Fibroblast of the aortic adventitia (primary cell): ENCODE measurements around the gene PDYN. TPM values are rescaled to one million over a fixed set of nuclear protein-coding genes. Genes with fewer than 3 reads are reported as not detected.

Experiments used
- DNase-seq: peaks from one replicate; pipeline ENCODE4 v3.0.0-alpha.2; 2010; ENCODE audit warnings: low read depth
- H3K4me3 ChIP-seq: 2 replicates; pipeline ENCODE4 v1.5.1; 2011; ENCODE audit warnings: low read depth, mild to moderate bottlenecking, control low read depth, low read length, moderate library complexity
- total RNA-seq: library from RNA; depleted of rRNA; stranded (reverse); fragments of >200 nt; gene quantifications from 2 replicates; pipeline ENCODE4 v1.2.3, GENCODE V29; 2012; ENCODE audit warnings: low replicate concordance
- TF ChIP-seq, protein P1 (sequence below): IDR thresholded peaks from 2 replicates; pipeline ENCODE4 v1.5.1; 2011; ENCODE audit warnings: mild to moderate bottlenecking, low read length, control low read depth, inconsistent platforms; ENCODE audit not compliant: insufficient read depth

The PDYN gene
- total RNA-seq, 1 donor, result not detected

DNA sequence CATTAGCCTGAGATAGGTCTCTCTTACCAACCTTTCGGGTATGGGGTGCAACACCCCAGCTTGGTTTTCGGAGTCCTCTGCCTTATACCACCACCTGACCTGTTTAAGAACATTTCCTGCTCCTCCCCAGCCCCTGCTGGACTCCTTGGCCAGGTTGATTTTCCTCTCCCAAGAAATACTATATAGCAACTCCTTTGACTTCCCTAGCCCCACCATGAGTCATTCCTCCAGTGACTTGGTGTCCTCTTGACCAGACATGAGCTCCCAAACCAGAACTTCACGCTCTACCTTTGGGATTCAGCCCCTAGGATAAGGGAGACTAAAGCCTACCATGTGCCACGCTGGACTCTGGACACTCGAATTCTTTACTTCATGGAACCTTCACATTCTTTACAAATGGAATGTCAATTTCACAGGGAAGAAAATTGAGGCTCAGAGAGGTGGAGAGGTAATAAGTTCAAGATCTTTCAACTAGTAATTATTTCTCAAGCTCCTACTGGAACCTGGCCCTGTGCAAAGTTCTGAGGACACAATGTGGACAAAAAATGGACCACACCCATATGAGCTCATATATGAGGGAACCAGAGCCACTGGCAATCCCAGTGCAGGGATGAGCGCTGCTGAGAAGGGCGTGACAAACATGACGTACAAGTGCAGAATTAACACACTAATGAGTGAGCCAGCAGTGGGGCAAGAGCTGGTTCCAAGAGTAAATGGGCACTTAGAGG, 50.4 kb downstream of the PDYN start:
- TF ChIP-seq, protein P1, sequence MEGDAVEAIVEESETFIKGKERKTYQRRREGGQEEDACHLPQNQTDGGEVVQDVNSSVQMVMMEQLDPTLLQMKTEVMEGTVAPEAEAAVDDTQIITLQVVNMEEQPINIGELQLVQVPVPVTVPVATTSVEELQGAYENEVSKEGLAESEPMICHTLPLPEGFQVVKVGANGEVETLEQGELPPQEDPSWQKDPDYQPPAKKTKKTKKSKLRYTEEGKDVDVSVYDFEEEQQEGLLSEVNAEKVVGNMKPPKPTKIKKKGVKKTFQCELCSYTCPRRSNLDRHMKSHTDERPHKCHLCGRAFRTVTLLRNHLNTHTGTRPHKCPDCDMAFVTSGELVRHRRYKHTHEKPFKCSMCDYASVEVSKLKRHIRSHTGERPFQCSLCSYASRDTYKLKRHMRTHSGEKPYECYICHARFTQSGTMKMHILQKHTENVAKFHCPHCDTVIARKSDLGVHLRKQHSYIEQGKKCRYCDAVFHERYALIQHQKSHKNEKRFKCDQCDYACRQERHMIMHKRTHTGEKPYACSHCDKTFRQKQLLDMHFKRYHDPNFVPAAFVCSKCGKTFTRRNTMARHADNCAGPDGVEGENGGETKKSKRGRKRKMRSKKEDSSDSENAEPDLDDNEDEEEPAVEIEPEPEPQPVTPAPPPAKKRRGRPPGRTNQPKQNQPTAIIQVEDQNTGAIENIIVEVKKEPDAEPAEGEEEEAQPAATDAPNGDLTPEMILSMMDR, result no peak
- DNase-seq, result peak; percentile 79
- H3K4me3 ChIP-seq, result no peak overlapping the region

DNA sequence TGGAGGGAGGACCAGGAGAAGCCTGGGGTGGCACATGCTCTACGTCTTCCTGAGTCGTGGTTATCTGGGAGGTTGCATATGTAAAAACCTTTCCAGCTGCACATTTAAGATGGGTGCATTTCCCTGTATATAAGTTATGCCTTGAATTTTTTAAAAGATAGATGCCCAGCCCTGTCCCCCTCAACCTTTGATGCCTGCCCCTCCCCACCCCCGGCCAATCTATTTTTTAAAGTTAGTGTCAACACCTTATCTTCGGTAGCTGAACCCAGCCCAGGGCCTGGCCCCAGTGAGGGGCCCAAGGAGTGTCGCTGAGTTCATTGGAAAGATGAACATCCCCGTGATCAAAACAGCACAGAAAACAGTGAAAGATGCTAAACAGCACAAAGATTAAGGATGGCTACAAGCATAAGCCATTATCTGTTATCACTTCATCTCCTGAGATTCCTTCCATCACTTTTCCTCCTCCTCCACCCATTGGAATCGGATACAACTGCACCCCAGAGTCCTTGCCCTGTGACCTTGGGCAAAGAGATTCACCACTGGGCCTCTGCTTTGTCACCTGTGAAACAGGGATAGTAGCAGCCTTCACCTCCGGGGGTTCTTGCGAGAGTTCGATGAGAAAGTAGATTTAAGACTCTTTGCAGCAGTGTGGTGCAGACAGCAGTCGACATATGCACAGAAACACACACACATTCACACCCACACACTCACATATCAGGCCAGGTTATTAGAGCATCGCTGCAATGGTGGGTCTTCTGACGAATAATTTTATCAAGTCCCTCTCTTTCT, 51.2 kb downstream of the PDYN start:
- no peak for DNase-seq
- no peak overlapping the region for H3K4me3 ChIP-seq
- TF ChIP-seq, protein P1, result no peak

GRCh38 chr20:1942061-1942460, 51.8 kb downstream of the PDYN start:
- TF ChIP-seq, protein P1, result no peak
- DNase-seq, result no peak
- no peak overlapping the region for H3K4me3 ChIP-seq

DNA sequence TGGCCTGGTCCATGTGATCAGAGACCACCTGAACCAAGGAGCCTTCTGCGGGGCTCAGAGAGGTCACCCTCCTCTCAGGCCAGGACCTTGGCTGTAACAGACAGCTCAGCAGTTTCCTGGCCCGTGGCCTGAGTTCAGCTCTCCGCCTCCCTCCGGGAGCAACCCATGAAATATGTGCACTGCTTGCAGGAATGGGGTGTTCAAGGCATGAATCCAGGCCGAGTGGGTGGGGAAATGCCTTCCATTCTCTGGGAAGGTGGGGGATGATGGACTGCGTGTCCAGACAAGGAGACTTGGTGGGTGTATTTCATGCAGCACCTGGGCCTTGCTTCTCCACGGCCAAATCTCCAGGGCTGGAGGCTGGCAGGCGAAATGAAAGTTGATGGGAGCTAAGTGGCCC, 52.6 kb downstream of the PDYN start:
- no peak overlapping the region for H3K4me3 ChIP-seq
- TF ChIP-seq, protein P1, result no peak

GRCh38 chr20:1940581-1940980, 53.3 kb downstream of the PDYN start:
- H3K4me3 ChIP-seq, result no peak overlapping the region
- TF ChIP-seq, protein P1, result no peak
- DNase-seq, result no peak

More for the DNA sequence above, 52.6 kb downstream of the PDYN start:
- DNase-seq, result peak; percentile 48

GRCh38 chr20:1939270-1939595, 54.6 kb downstream of the PDYN start:
- no peak for DNase-seq
- no peak overlapping the region for H3K4me3 ChIP-seq
- TF ChIP-seq, protein P1, result no peak
